Left lung (tissue), 10 donors: ENCODE results near the gene DNAJB5. TPM values are rescaled to one million over a fixed set of nuclear protein-coding genes. Genes with fewer than 3 reads are reported as not detected.

Experiments used
- ATAC-seq: fragments of 200-7000 bp; cut with Tn5 transposase; one replicate; pipeline ENCODE4 v1.9.1; 2020; ENCODE audit warnings: moderate library complexity
- DNase-seq, 4 donors: peaks; one replicate each; pipeline ENCODE4 v3.0.0-alpha.2; 2013 to 2020
- H3K27ac ChIP-seq, 2 donors: fragments of 200-600 bp; sonication (generic) in 1 of 2; one replicate each; pipeline versions ENCODE4 v1.5.0 to v1.8.0; 2020 to 2021
- H3K27me3 ChIP-seq, 2 donors: fragments of 200-600 bp; sonication (generic) in 1 of 2; one replicate each; pipeline versions ENCODE4 v1.5.0 to v1.8.0; 2020 to 2021
- H3K36me3 ChIP-seq, 2 donors: fragments of 200-600 bp; sonication (generic) in 1 of 2; one replicate each; pipeline versions ENCODE4 v1.5.0 to v1.8.0; 2020 to 2021
- H3K4me1 ChIP-seq, 2 donors: fragments of 200-600 bp; one replicate each; pipeline ENCODE4 v1.8.0; 2021
- H3K4me3 ChIP-seq, 2 donors: fragments of 200-600 bp; sonication (generic) in 1 of 2; one replicate each; pipeline versions ENCODE4 v1.5.0 to v1.8.0; 2020 to 2021; ENCODE audit warnings: mild to moderate bottlenecking in 1 of 2
- H3K9me3 ChIP-seq, 2 donors: fragments of 200-600 bp; sonication (generic) in 1 of 2; one replicate each; pipeline versions ENCODE4 v1.5.0 to v1.8.0; 2020 to 2021
- intact Hi-C, 2 donors: fragments of 100-400 bp; cut with DNase I; formaldehyde crosslinking; loops; one replicate each; pipeline versions ENCODE4 v1.11.2 to v1.14.2; 2022
- polyA plus RNA-seq, 6 donors: library from polyadenylated mRNA; unstranded; fragments of 120-200 nt; gene quantifications; one replicate each; pipeline ENCODE4 v1.2.1, GENCODE V29; 2013; ENCODE audit not compliant: insufficient read length in 6 of 6
- total RNA-seq, 2 donors: library from RNA; stranded (reverse); fragmentation: NEBNext Ultra II Directional; extraction: Animal tissue kit (Norgen Biotek cat#: 25700); gene quantifications; one replicate each; pipeline ENCODE4 v1.2.1, GENCODE V29; 2021
- TF ChIP-seq, protein P1 (sequence below), 2 donors: fragments of 200-600 bp; sonication (generic) in 1 of 2; IDR thresholded peaks; one replicate each; pipeline versions ENCODE4 v1.5.0 to v1.8.0; 2021; ENCODE audit warnings: antibody characterized with exemption in 2 of 2
- donor health status: DM: no; HTN: yes; CAD: no.
- donor health status: DM: no; HTN: no; CAD: no.

DNAJB5 gene
- total and polyA plus RNA-seq, 8 donors, result 6.9 to 14.4 (median 8.9) TPM

DNA sequence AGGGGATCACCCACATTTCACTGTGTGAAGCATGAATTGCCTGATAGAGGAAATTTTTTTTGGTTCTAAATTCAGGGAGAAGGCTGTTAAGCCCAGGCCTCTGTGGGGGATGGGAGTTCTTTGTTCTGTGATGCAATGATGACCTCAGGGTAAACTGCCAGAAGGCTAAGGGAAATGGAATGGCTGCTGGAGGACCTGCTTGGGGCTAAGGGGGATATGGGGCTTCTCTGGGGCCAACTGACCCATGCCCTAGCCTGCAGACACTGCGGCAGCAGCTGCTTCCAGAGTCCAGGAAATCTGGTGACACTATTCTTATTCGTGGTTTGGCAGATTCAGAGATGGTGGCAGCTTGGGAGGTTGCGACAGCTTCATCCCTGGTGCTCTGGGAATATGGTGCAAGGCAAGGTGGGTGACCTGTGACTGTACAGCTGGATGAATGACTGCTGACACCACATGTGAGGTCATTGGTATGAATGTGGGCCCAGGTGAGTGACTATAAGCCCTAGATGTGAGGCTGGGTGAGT, 52.6 kb downstream of the DNAJB5 start:
- DNase-seq, result peak in 1 of 4 donors; percentile 13
- no peaks in the 10 kb centered on the region for H3K9me3 ChIP-seq
- H3K27me3 ChIP-seq, result no peaks in the 10 kb centered on the region
- no peaks in the 10 kb centered on the region for H3K4me1 ChIP-seq
- peaks cover 0 to 46% of the 10 kb centered on the region in 2 donors for H3K36me3 ChIP-seq
- no peak overlapping the region for H3K4me3 ChIP-seq
- no peak overlapping the region for H3K27ac ChIP-seq
- intact Hi-C loops, result no loop called here
- no peak for ATAC-seq
- TF ChIP-seq, protein P1, sequence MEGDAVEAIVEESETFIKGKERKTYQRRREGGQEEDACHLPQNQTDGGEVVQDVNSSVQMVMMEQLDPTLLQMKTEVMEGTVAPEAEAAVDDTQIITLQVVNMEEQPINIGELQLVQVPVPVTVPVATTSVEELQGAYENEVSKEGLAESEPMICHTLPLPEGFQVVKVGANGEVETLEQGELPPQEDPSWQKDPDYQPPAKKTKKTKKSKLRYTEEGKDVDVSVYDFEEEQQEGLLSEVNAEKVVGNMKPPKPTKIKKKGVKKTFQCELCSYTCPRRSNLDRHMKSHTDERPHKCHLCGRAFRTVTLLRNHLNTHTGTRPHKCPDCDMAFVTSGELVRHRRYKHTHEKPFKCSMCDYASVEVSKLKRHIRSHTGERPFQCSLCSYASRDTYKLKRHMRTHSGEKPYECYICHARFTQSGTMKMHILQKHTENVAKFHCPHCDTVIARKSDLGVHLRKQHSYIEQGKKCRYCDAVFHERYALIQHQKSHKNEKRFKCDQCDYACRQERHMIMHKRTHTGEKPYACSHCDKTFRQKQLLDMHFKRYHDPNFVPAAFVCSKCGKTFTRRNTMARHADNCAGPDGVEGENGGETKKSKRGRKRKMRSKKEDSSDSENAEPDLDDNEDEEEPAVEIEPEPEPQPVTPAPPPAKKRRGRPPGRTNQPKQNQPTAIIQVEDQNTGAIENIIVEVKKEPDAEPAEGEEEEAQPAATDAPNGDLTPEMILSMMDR (IDR thresholded peaks at IDR 0.05), result no peak

DNA sequence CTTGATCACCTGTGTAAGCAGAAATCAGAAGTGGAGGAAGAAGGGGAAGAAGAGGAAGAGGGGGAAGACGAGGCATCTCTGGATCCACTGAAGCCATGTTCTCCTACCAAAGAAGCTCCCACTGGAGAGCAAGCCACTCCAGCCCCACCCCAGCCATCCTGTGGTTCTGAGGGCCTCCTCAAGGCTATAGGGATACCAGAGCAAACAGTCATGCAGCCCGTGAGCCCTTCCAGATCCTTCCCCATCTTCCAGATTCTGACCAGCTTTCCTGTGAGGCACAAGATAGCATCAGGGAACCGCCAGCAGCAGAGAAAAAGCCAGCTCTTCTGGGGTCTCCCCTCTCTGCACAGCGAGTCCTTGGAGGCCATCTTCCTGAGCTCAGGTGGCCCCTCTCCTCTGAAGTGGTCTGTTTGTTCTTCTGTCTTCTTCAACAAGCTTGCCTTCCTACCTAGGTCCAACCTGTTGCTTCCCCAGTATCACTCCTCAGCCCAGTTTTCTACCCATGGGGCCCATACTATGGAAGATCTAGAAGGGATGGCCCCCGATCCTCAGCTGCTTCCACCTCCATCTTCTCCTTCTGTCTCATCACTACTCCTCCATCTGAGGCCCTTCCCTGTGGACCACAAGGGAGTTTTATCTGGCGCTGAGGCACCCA, 53.5 kb downstream of the DNAJB5 start:
- TF ChIP-seq, protein P1 (IDR thresholded peaks at IDR 0.05), result no peak
- intact Hi-C loops, result no loop called here
- Histone ChIP-seq H3K27me3 (no peaks in the 10 kb centered on the region), H3K4me1 (no peaks in the 10 kb centered on the region), H3K36me3 (peaks cover 0 to 52% of the 10 kb centered on the region in 2 donors), H3K4me3 (no peak overlapping the region), H3K9me3 (no peaks in the 10 kb centered on the region), H3K27ac (no peak overlapping the region)
- DNase-seq (no peak), ATAC-seq (no peak)

DNA sequence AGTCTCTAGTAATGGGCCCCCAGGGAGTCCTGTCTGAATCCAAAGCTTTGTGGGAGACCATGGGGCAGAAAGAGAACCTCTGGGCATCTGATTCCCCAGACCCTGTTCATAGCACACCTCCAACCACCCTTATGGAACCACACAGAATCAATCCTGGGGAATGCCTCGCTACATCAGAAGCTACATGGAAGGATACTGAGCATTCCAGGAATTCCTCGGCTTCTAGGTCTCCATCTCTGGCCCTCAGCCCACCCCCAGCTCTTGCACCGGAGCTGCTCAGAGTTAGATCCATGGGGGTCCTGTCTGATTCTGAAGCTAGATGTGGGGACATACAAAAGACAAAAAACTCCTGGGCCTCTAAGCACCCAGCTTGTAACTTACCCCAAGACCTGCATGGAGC, 54.5 kb downstream of the DNAJB5 start:
- Histone ChIP-seq H3K4me3 (no peak overlapping the region), H3K36me3 (peaks cover 0 to 57% of the 10 kb centered on the region in 2 donors), H3K27me3 (no peaks in the 10 kb centered on the region), H3K4me1 (no peaks in the 10 kb centered on the region), H3K27ac (no peak overlapping the region), H3K9me3 (no peaks in the 10 kb centered on the region)
- DNase-seq, result no peak
- TF ChIP-seq, protein P1 (IDR thresholded peaks at IDR 0.05), result no peak
- intact Hi-C loops, result no loop called here
- ATAC-seq, result no peak

Other genes starting within 250 kb of the DNAJB5 start
- gene PHF24, start 31.5 kb upstream of the DNAJB5 start, total RNA-seq, result under 1 TPM; 0.44 to 0.58 TPM
- gene PHF24, start 31.5 kb upstream of the DNAJB5 start, polyA plus RNA-seq, result under 1 TPM; 0.20 to 0.78 (median 0.41) TPM
- 100 to 1,000 TPM; 228 to 327 TPM for gene VCP, start 82.9 kb downstream of the DNAJB5 start, total RNA-seq
- 100 to 1,000 TPM; 198 to 255 (median 214) TPM for gene VCP, start 82.9 kb downstream of the DNAJB5 start, polyA plus RNA-seq
- gene FANCG, start 90.2 kb downstream of the DNAJB5 start, total RNA-seq, result 10 to 100 TPM; 18.7 to 28.3 TPM
- gene FANCG, start 90.2 kb downstream of the DNAJB5 start, polyA plus RNA-seq, result 10 to 100 TPM; 40.0 to 59.0 (median 48.9) TPM
- 10 to 100 TPM; 29.8 to 30.7 TPM for gene PIGO, start 106.8 kb downstream of the DNAJB5 start, total RNA-seq
- gene PIGO, start 106.8 kb downstream of the DNAJB5 start, polyA plus RNA-seq, result 10 to 100 TPM; 22.9 to 25.8 (median 24.8) TPM
- 10 to 100 TPM; 62.3 to 90.3 TPM for gene STOML2, start 113.4 kb downstream of the DNAJB5 start, total RNA-seq
- gene STOML2, start 113.4 kb downstream of the DNAJB5 start, polyA plus RNA-seq, result 100 to 1,000 TPM in 3 of 6 donors, 10 to 100 TPM in 3; 95.5 to 104 (median 99.5) TPM
- 10 to 100 TPM; 26.1 to 30.9 TPM for gene ATOSB, start 126.1 kb downstream of the DNAJB5 start, total RNA-seq
- gene ATOSB, start 126.1 kb downstream of the DNAJB5 start, polyA plus RNA-seq, result 10 to 100 TPM; 13.1 to 14.8 (median 14.4) TPM
- 10 to 100 TPM; 76.0 to 92.3 TPM for gene UNC13B, start 172.3 kb downstream of the DNAJB5 start, total RNA-seq
- 10 to 100 TPM; 70.0 to 92.8 (median 86.3) TPM for gene UNC13B, start 172.3 kb downstream of the DNAJB5 start, polyA plus RNA-seq